Kasumi-1 (cell line): Measurements from ENCODE around the gene SLC26A9.

Experiments
- DNase-seq, 2 experiments: peaks; one replicate each; lab custom pipeline; 2025; lab: John Stamatoyannopoulos, UW

SLC26A9 gene

GRCh38 chr1:205943245-205943644, at the start of gene SLC26A9:
Gene SLC26A9, minus strand, starts transcription at chr1:205943456. Its CDS starts 7,636 bp downstream, at chr1:205935820.
- DNase-seq = peak in 1 of 2 experiments; percentile 11

- DNase-seq = no peak
Measured at GRCh38 chr1:205992218-205992882, 49.1 kb upstream of the SLC26A9 start.

GRCh38 chr1:205991237-205991636, 48.0 kb upstream of the SLC26A9 start:
- DNase-seq = no peak

- DNase-seq = no peak
Measured at GRCh38 chr1:205990226-205990625, 47.0 kb upstream of the SLC26A9 start.

- peak; percentile 26 to 33 for DNase-seq
Measured at GRCh38 chr1:205989786-205990185, 46.5 kb upstream of the SLC26A9 start.

- no peak for DNase-seq
Measured at GRCh38 chr1:205988585-205988995, 45.3 kb upstream of the SLC26A9 start.

GRCh38 chr1:205986861-205987260, 43.6 kb upstream of the SLC26A9 start:
- no peak for DNase-seq

GRCh38 chr1:205986292-205986691, 43.0 kb upstream of the SLC26A9 start:
- peak in 1 of 2 experiments; percentile 7 for DNase-seq

GRCh38 chr1:205985330-205986005, 42.2 kb upstream of the SLC26A9 start:
- no peak for DNase-seq

GRCh38 chr1:205983925-205984725, 40.9 kb upstream of the SLC26A9 start:
- peak; percentile 71 to 76 for DNase-seq

GRCh38 chr1:205981257-205981656, 38.0 kb upstream of the SLC26A9 start:
- DNase-seq = no peak

- no peak for DNase-seq
Measured at GRCh38 chr1:205980237-205980870, 37.1 kb upstream of the SLC26A9 start.

- DNase-seq = no peak
Measured at GRCh38 chr1:205979301-205979700, 36.0 kb upstream of the SLC26A9 start.

- DNase-seq = no peak
Measured at GRCh38 chr1:205978676-205979075, 35.4 kb upstream of the SLC26A9 start.

- DNase-seq = peak; percentile 88 to 93
Measured at GRCh38 chr1:205977402-205978014, 34.3 kb upstream of the SLC26A9 start.

GRCh38 chr1:205976708-205977401, 33.6 kb upstream of the SLC26A9 start:
- DNase-seq = no peak

GRCh38 chr1:205976036-205976435, 32.8 kb upstream of the SLC26A9 start:
- no peak for DNase-seq

- DNase-seq = no peak
Measured at GRCh38 chr1:205975387-205975998, 32.2 kb upstream of the SLC26A9 start.

GRCh38 chr1:205974712-205975111, 31.5 kb upstream of the SLC26A9 start:
- DNase-seq = no peak

- no peak for DNase-seq
Measured at GRCh38 chr1:205973377-205974232, 30.3 kb upstream of the SLC26A9 start.
